SKM-1 (cell line): ENCODE results near the gene DLST.
"Not testable (repeated sequence)": the region's sequence is repeated elsewhere in the genome, so short reads cannot be mapped to it uniquely, and the experiment has no call there.

Experiments used
- DNase-seq: peaks from one replicate; lab custom pipeline; 2025; ENCODE audit not compliant: unreplicated experiment; lab: John Stamatoyannopoulos, UW

Gene DLST

DNA sequence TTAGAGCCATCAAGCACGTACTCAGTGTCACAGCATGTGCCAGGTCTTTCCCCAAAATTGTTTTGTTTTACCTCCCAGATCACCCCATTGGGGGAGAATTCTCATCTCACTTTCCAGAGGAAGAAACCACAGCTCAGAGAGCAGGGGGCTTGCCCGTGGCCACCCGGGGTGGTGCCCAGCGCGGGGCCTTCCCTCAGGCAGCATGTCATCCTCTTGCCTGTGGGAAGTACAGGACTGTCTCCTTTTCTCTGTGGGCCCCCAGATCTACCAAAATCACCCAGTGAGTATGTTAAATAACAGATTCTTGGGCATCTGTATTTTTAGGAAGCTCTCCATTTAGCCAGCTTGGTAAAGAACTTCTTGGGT lies 35.4 kb downstream of the DLST start:
- no peak for DNase-seq

DNA sequence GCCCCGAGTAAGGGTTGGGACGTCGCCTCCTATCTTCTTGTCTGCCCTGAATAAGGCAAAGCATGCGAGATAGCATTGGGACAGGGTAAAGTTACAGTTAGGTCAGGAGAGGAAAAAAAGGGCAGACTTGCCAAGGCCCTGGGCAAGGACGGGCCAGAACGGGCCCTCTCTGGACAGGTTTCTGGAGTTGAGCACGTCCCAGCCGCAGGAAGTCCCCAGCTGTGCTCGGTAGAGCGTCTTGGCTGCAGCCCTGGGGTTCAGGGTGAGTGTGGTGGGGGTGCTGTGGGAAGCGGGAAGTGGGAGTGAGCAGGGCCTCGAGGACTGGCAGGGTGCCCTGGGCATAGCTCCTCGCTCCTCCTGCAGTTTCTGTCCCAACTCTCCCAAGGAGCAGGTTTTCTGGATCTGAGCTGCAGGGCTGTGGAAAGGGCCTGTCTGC lies 35.9 kb downstream of the DLST start:
- no peak for DNase-seq

DNA sequence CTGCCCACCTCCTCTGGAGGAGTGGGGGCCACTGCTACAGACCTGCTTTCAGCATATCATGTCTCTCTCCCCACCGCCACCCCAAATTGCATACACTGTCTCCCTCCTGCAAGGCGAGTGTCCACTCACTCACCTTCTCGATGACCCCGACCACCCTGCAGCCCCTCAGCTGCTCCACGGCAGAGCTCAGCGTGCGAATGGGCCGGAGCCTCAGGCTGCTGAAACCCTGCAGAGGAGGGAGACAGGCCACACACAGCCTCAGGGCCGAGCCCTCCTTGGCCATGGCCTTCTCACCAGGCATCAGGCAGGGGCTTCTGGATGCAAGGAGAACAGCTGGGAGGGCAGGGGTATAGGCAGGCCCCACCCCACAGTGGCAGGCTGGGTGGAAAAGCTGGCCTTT lies 36.7 kb downstream of the DLST start:
- no peak for DNase-seq

DNA sequence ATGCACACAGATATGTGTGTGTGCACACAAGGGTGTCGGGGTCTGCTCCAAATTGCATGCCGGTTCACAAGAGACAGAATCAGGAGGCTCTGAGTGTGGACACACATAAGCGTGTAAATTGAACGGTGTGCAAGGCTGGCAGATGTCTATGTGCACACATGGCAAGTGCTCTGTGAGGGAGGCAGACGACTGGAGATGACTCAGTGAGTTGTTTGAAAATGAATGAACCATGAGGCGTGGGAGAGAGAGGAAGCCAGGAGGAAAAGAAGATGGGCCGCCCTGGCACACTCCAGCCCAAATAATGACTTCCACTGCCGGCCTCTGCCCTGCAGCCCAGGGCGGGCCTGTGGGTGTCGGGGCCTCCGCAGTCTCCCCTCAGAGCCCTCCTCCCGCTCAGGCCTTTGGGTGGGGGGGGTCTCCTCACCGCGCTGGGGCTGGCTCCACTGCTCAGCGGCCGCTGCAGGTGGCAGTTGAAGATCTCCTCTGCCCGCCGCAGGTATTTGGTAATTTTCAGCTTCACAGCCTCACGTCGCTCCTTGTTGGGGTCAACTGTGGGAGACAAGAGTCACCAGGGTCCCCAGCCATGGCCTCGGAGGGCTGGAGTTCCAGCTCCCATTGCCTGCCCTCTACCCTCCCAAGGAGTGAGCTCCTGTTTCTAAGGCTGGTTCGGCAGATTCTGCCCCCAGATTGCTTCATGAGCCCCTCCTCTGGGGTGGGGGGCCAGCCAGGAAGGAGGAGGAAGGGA lies 37.9 kb downstream of the DLST start:
- no peak for DNase-seq

DNA sequence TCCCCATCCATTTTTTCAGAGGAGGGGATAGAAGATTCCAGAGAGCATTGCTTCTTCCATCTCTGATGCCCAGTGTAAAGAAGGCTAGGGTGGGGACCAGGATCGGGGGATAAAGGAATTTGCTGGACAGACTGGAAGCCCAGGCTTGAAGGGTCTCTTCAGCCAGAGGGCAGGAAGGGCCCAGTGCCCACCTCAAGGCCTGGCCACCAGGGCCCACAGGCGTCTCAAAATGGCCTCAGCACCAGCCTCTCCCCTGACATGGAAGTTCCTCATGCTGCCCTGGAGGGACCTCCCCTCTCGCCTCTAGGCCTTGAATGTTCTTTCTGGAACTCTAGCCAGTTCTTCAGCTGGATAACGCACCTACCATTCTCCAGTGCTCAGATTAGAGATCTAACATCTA lies 38.6 kb downstream of the DLST start:
- DNase-seq, result no peak

DNA sequence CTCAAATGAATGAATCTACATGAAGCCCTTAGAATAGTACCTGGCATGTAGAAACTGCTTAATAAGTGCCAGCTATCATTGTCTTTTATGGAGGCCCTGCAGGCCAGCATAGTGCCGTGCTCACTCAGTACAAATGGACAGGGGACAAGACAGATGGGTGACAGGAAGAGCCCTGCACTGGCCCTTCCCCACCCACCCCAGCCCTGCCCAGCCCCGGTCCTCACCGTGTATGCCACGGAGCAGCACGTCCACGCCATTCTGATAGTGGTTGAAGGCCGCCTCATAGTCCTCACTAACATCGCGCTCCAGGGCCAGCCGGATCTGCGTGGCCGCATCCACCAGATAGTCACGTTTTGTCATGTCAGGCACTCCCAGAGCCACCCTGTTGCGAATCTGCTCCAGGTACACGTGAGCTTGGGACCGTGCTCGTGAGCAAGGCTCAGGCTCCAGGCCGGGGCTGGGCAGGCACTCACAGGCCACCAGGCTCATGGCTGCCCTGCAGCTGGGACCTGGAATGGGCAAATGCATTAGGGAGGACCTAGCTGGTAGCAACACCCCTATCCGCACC lies 39.4 kb downstream of the DLST start:
- DNase-seq, result no peak

DNA sequence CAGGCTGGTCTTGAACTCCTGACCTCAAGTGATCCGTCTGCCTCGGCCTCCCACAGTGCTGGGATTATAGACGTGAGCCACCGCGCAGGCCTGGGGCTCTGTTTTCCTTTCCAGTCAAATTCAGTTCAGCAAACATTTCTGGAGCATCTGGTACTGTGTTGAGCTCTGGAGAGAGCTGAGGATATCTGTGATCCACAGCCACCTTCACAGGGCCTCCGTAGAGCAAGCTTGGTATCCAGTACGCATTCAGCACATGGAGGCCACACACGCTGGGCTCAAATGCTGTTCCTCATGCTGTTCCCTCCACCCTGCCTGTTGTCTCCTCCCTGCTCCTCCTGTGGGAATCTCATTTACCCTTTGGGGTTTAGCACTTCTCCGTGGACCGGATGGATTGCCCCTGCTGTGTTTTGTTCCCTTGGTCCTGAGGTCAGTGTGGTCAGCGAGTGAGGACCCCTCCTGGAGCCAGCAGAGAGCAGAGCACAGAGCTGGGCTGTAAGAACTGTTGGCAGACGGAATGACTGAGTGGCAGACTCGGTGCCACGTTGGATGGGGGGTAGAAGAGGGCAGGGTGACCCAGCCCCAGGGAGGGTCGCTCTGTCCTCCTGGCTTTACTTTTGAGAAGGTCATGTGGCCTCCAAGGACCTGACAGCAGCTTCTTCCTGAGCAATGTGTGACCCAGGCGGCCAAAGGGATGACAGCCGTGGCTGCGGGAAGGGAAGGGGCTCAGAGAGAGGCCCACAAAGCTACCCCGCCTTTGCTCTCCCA lies 40.5 kb downstream of the DLST start:
- DNase-seq, result no peak

DNA sequence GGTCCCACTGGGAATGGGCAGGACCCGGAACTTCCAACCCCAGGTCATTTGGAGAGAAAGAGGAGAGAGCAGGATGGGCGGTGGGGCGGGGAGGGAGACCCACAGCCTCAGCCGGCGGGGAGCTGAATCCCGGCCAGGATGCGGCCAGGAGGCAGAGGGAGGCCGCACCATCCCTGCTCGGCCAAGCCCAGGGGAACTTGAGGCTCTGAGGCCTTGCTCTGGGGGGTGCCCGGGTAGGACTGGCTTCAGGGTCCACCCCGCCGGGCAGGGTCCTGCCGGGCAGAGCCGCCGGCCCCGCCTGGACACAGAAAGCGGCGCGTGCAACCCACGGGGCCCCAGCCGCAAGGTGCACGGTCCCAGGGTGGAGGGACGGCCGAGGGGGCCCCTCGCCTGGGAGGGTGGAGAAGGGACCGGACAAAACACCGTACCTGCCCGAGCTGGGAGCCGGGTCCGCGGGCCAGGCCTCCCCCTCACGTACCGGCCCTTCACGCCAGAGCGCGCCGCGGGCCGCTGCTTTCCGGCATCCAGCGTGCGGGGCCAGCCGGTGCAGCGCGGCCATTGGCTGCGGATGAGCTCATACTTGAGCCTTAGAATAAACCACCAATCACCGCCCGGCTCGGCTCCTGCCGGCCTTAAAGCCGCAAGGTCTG lies 41.2 kb downstream of the DLST start, which contains the start of gene RPS6KL1:
Gene RPS6KL1 (minus strand): TSS at position 509 of the 650 bp plus-strand sequence. CDS start 1,719 bp downstream, outside the sequence.
- peak; percentile 8 for DNase-seq

DNA sequence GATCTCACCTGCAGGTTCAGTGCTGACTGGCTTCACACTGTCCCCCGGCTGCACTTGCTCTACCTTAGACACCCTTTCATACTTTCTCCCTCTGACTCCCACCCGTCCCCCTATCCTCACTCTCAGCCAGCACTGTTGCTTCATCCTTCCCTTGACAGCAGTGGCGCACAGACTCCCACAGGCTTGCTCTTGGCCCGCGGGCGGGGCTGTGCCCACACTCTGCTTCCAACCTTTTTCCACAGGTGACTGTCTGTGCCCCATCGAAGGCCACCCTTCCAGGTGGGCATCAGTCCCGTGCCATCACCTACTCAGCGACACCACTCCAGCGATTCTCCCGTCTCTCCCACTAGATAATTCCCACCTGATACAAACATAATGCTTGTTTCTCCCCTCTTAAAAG lies 42.3 kb downstream of the DLST start:
- DNase-seq, result no peak

DNA sequence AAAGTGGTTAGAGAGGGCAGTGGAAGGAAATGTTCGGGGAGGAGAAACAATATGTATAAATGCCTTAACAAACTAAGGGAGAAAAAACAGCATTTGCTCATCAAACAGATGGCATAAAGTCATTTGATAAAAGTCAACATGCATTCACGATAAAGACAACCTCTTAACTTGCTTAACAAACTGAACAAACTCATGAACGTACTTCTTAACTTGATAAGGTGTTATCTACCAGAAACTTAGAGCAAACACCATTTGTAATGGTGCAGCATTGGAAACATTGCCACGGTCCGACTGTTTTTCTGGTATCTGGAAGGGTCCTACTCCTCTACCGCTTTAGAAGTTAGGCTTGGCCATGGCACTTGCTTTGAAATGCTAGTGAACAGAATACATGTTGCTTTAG lies 45.5 kb downstream of the DLST start:
- no peak for DNase-seq

DNA sequence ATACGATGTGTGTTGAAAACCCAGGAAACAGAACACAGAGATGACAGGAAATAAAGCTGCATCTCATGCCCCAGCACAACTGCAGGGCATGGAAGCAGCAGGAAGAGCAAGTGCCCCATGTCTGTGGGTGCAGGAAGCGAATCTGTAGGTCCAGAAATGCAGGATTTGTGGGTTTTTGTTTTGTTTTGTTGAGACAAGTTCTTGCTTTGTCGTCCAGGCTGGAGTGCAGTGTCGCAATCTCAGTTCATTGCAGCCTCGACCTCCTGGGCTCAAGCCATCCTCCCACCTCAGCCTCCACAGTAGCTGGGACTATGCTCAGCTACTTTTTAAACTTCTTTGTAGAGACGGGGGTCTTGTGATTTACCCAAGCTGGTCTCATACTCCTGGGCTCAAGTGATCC lies 47.5 kb downstream of the DLST start:
- no peak for DNase-seq

DNA sequence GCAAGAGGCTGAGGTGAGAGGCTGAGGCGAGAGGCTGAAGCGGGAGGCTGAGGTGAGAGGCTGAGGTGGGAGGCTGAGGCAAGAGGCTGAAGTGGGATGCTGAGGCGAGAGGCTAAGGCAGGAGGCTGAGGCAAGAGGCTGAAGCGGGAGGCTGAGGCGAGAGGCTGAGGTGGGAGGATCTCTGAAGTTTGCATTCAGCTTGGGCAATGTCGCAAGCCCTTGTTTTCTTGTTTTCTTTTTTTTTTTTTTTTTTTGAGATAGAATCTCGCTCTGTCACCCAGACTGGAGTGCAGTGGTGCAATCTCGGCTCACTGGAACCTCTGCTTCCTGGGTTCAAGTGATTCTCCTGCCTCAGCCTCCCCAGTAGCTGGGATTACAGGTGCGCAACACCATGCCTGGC lies 50.0 kb downstream of the DLST start:
- not testable (repeated sequence) for DNase-seq

DNA sequence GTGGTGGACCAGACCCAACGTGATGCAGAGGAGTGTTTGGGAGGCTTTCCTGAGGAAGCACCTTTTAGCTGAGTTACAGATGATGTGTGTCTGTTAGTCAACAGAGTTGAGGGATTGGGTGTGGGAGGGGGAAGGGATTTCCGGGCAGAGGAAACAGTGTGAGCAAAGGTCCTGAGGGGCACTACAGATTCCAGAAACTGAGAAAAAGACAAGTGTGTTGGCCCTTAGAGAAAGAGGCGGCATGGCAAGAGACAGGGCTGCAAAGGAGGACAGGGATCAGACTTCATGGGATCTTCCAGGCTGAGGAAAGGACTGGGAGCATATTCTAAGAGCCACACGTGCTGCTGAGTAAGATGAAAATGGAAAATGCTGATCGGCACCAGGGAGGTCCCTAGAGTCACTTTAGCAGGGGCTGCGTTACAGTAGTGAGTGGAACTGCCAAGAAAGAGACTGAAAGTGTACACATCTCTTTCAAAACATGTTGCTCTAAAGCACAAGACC lies 50.7 kb downstream of the DLST start:
- DNase-seq, result no peak

DNA sequence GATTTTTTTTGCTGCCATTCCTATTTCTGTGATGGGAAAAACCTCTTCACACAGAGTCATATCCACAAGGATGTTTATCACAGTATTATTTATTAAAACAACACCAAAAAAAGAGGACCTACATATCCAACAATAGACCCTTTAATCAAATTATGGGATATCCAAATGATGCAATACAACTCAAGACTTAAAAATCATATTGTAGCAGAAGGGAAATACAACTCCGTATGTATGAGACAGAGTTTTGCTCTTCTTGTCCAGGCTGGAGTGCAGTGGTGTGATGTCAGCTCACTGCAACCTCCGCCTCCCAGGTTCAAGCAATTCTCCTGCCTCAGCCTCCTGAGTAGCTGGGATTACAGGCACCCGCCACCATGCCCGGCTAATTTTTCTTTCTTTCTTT lies 51.2 kb downstream of the DLST start:
- not testable (repeated sequence) for DNase-seq

DNA sequence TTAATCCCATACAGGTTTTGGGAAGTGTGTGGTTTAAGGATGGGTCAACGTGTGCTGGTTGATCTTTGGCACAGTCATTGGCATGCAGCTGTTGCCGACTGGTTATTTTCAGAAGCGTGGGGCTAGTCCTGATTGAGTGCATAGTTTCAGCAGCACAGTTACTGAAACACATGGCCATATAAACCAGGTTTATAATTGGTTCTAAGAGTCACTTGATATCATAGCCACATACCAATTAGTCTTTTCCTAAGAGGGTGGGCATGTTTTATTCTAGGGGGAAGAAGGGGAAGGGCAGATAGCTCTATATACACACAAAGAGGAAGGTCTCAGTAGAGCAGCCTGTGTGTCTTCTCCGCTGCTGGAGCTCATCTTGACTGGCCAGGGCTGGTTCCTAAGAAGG lies 52.3 kb downstream of the DLST start:
- DNase-seq, result no peak

DNA sequence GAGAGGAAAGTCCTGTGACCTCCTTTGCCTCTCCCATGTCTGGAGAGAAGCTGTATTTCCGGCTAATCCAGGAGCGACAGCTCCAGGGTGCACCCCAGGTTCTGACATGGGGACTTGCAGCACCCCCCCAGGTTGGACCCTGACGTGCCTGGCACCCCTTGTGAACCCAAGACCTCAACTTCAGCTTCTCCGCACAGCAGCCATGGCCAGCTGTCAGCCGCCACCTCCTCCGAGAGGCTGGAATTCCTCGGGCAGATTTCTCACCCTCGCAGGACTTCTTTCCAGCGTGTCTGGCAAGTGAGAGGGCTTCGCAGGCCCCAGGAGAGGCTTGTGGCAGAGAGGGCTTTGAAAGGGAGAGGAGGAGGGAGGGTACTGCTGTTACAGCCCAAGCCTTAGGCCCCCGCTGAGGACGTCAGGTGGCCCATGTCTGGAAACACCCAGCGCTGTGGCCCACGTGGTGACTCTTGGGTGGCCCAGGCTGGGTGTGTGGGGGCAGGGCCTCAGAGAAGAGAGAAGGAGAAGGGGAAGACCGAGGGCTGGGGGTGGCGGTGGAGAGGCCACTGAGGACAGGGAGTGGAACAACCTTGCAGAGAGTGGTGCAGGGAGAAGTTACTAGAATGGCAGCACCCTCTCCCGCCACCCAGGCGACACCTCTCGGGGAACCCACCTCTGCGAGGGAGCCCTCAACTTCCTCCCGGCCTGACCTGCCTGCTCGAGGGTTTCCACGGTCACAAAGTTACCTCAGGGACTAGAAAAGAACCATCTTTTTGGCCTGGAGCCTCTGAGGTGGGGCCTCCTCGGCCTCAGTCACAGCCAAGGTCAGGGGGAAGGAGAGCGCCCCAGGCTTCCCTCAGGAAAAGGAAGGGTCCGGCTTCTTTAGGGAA lies 53.0 kb downstream of the DLST start:
- DNase-seq, result no peak

DNA sequence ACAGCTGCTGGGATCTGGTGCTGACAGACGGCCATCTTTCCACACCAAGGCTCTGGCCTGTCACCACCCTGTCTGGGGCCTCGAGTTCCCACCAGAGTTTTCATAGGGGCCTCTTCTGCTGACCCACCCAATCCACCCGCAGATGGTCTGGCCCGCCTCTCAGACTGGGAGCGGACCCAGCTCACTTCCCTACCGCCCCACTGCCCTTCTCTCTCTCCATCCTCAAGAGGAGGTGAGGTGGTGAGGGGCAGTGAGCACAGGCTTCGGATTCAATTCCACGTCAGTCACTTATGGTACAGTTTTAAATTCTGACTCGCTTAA lies 53.6 kb downstream of the DLST start:
- DNase-seq, result no peak

DNA sequence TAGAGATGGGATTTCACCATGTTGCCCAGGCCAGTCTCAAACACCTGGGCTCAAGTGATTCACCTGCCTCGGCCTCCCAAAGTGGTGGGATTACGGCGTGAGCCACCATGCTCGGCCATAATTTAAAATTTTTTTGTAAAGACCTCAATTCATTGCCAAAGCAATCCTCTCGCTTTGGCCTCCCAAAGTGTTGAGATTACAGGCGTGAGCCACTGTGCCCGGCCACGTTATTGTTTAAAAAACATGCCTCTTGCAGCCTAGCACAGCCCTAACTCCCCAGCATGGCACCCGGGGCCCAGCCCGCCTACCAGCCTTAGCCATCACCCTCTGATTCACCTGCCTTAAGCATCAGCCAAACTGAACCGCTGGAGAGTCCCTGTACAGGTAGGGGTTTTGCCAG lies 54.4 kb downstream of the DLST start:
- no peak for DNase-seq

DNA sequence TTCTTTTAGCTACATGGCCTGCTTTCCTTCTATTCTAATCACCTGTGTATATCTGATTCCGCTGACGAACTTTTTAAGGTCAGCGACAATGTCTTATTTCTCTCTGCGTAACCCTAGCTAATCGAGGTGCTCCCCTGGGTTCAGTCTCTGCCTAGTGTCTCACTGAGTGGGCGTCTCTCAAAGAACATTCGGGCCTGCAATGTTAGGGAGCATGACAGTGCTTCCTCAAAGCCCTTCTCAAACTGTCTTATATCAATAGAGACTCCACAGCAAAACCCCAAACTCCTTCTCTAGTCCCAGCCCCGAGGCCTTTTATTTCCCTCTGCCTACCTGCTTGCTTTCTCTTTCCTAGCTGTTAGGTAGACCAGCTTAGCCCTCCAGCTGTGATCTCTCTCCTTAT lies 55.0 kb downstream of the DLST start:
- DNase-seq, result no peak

DNA sequence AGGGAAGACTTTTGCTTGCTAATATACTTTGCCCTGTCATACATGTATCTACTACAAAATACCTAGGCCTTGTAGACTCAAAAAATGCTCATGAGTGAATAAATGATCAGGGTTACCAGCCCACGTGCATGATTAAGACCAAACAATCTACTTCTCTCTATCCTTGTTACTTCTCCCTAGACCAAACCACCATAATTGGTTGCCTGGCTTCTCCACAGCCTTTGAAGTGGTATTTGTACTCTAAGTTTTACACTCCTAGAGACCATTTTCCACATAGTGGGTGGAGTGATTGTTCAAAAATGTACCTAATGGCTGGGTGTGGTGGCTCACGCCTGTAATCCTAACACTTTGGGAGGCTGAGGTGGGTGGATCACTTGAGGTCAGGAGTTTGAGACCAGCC lies 55.5 kb downstream of the DLST start:
- DNase-seq, result no peak
